ENCODE data around the gene ZFHX3.
"Not testable (repeated sequence)": the region's sequence is repeated elsewhere in the genome, so short reads cannot be mapped to it uniquely, and the experiment has no call there.

ZFHX3 gene

DNA sequence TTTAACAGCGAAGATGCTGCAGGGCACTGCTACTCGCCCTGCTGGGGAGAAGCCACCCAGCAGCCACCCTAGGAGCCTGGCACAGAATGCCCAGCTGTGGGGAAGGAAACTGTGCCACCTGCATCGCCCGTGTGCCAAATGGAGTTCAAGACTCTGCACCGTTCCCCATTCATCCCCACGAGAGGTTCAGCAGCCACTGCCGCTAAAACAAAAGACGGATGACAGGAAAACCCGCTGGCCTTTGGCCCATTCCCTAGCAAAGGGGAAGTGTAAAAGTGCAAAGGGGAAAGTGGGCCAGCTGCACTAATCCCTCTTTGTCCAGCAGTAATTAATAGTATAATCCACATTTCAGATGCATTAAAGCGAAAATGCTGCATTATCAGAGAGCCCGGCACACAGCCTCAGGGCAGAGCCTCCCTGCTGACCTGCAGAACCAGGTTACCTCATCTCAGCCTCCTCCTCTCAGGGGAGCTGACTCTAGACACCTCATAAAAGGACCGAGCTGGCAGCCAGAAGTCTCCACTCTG lies 37.7 kb downstream of the ZFHX3 start:
- no peak for TF ChIP-seq EZH2phosphoT487 (IDR thresholded peaks at IDR 0.05; ENCODE audit: low read depth)
- TF ChIP-seq, protein P1, sequence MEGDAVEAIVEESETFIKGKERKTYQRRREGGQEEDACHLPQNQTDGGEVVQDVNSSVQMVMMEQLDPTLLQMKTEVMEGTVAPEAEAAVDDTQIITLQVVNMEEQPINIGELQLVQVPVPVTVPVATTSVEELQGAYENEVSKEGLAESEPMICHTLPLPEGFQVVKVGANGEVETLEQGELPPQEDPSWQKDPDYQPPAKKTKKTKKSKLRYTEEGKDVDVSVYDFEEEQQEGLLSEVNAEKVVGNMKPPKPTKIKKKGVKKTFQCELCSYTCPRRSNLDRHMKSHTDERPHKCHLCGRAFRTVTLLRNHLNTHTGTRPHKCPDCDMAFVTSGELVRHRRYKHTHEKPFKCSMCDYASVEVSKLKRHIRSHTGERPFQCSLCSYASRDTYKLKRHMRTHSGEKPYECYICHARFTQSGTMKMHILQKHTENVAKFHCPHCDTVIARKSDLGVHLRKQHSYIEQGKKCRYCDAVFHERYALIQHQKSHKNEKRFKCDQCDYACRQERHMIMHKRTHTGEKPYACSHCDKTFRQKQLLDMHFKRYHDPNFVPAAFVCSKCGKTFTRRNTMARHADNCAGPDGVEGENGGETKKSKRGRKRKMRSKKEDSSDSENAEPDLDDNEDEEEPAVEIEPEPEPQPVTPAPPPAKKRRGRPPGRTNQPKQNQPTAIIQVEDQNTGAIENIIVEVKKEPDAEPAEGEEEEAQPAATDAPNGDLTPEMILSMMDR (IDR thresholded peaks at IDR 0.05; ENCODE audit: low read depth, low read length) = no peak
- Histone ChIP-seq H3K36me3 (replicated peaks; ENCODE audit: low read depth, low read length) (no peaks in the 10 kb centered on the region), H2AFZ (ENCODE audit: low read depth, low read length) (no peak overlapping the region), H3K79me2 (ENCODE audit: low read length) (peaks cover 14% of the 10 kb centered on the region), H3K27me3 (ENCODE audit: low read depth, low read length) (no peaks in the 10 kb centered on the region), H3K27ac (ENCODE audit: low read length) (no peak overlapping the region), H3K4me3 (ENCODE audit: low read length) (no peak overlapping the region), H4K20me1 (ENCODE audit: insufficient read depth, low read length) (no peaks in the 10 kb centered on the region; the same call in 1 of the 2 replicates), H3K9me3 (ENCODE audit: insufficient read depth, low read length) (no peaks in the 10 kb centered on the region), H3K9ac (ENCODE audit: low read length) (no peak overlapping the region), H3K4me1 (ENCODE audit: low read length) (peaks cover 16% of the 10 kb centered on the region), H3K4me2 (ENCODE audit: low read length) (peak overlapping the region; percentile 20)

DNA sequence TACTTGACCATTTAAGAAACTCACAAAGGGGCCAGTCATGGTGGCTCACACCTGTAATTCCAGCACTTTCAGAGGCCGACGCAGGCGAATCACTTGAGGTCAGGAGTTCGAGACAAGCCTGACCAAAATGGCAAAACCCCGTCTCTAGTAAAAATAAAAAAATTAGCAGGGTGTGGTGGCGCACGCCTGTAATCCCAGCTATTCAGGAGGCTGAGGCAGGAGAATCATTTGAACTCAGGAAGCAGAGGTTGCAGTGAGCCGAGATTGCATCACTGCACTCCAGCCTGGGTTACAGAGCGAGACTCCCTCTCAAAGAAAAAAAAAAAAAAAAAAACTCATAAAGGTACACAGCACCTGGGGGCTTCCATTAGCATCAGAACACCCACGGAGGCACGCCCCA lies 38.2 kb downstream of the ZFHX3 start:
- not testable (repeated sequence) for H3K36me3 ChIP-seq (replicated peaks; ENCODE audit: low read depth, low read length); H4K20me1 ChIP-seq (ENCODE audit: insufficient read depth, low read length); H3K9ac ChIP-seq (ENCODE audit: low read length); H2AFZ ChIP-seq (ENCODE audit: low read depth, low read length); H3K4me3 ChIP-seq (ENCODE audit: low read length); H3K27ac ChIP-seq (ENCODE audit: low read length); H3K9me3 ChIP-seq (ENCODE audit: insufficient read depth, low read length); H3K4me2 ChIP-seq (ENCODE audit: low read length); H3K27me3 ChIP-seq (ENCODE audit: low read depth, low read length)
- Histone ChIP-seq H3K79me2 (ENCODE audit: low read length) (peaks cover 11% of the 10 kb centered on the region), H3K4me1 (ENCODE audit: low read length) (peaks cover 15% of the 10 kb centered on the region)

DNA sequence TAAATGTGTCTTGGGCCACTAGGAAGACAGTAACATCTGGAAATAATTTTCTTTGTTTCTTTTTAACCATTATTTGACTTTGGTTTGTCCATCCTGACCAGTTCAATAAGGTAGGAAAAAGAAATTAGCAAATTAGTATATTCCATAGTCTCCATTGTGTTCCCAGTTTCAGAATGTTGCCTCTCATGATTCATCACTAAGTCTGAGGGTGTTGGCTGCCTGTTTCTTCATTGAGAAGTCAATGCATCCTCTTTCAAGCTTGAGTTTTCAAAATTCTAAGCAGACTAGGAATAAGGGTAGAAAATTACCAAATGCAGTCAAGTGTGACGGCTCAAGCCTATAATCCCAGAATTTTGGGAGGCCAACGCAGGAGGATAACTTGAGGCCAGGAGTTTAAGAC lies 41.9 kb downstream of the ZFHX3 start:
- H4K20me1 ChIP-seq (ENCODE audit: insufficient read depth, low read length) = no peaks in the 10 kb centered on the region; the same call in 1 of the 2 replicates
- H3K4me2 ChIP-seq (ENCODE audit: low read length) = no peak overlapping the region
- no peak overlapping the region for H3K4me3 ChIP-seq (ENCODE audit: low read length)
- no peaks in the 10 kb centered on the region for H3K27me3 ChIP-seq (ENCODE audit: low read depth, low read length)
- no peaks in the 10 kb centered on the region for H3K36me3 ChIP-seq (replicated peaks; ENCODE audit: low read depth, low read length)
- H3K4me1 ChIP-seq (ENCODE audit: low read length) = peaks cover 6% of the 10 kb centered on the region; the same call in 1 of the 2 replicates
- H3K79me2 ChIP-seq (ENCODE audit: low read length) = no peaks in the 10 kb centered on the region
- H3K27ac ChIP-seq (ENCODE audit: low read length) = no peak overlapping the region
- no peak for TF ChIP-seq EZH2phosphoT487 (IDR thresholded peaks at IDR 0.05; ENCODE audit: low read depth)
- TF ChIP-seq, protein P1 (IDR thresholded peaks at IDR 0.05; ENCODE audit: low read depth, low read length) = no peak
- no peak overlapping the region for H3K9ac ChIP-seq (ENCODE audit: low read length)
- H2AFZ ChIP-seq (ENCODE audit: low read depth, low read length) = no peak overlapping the region
- no peaks in the 10 kb centered on the region for H3K9me3 ChIP-seq (ENCODE audit: insufficient read depth, low read length)

DNA sequence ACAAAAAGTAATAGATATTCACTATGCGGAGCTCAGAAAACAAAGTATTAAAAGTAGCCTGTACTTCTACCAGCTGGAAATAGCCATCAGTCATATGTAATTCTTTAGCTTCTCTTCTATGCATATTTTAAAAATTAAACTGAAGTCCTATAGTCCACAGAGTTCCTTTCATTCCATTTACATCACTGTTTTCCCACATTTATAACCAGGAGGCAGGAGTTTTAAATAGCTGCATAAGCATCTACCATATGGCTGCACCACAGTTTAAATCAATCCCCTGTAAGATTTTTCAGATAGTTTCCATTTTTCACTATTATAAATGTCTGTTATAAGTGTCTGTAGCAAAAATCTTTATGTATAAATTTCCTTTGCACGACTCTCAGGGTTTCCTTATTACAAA lies 45.1 kb downstream of the ZFHX3 start:
- Histone ChIP-seq H3K4me2 (ENCODE audit: low read length) (no peak overlapping the region), H3K36me3 (replicated peaks; ENCODE audit: low read depth, low read length) (no peaks in the 10 kb centered on the region), H3K9me3 (ENCODE audit: insufficient read depth, low read length) (no peaks in the 10 kb centered on the region), H3K9ac (ENCODE audit: low read length) (no peak overlapping the region), H3K79me2 (ENCODE audit: low read length) (no peaks in the 10 kb centered on the region), H3K4me1 (ENCODE audit: low read length) (no peaks in the 10 kb centered on the region), H3K4me3 (ENCODE audit: low read length) (no peak overlapping the region), H4K20me1 (ENCODE audit: insufficient read depth, low read length) (no peaks in the 10 kb centered on the region), H2AFZ (ENCODE audit: low read depth, low read length) (no peak overlapping the region), H3K27me3 (ENCODE audit: low read depth, low read length) (no peaks in the 10 kb centered on the region), H3K27ac (ENCODE audit: low read length) (no peak overlapping the region)
- TF ChIP-seq, protein P1 (IDR thresholded peaks at IDR 0.05; ENCODE audit: low read depth, low read length) = no peak
- no peak for TF ChIP-seq EZH2phosphoT487 (IDR thresholded peaks at IDR 0.05; ENCODE audit: low read depth)
